Endometrial microvascular endothelial cells (primary cell): Measurements from ENCODE around the gene DPAGT1. TPM values are rescaled to one million over a fixed set of nuclear protein-coding genes. Genes with fewer than 3 reads are reported as not detected.
"Not testable (repeated sequence)": the region's sequence is repeated elsewhere in the genome, so short reads cannot be mapped to it uniquely, and the experiment has no call there.

Experiments
- in situ Hi-C: cut with HindIII; loops from 2 replicates; pipeline ENCODE4 v1.10.0; 2017; ENCODE audit warnings: low sequenced_read_pairs, low pct_unique_long_range_greater_than_20kb; ENCODE audit errors: inconsistent ontology term
- total RNA-seq: library from RNA; depleted of rRNA; stranded (reverse); fragments of >200 nt; gene quantifications from one replicate; pipeline ENCODE4 v1.2.3, GENCODE V29; 2015; ENCODE audit errors: inconsistent ontology term

DPAGT1 gene
- total RNA-seq, 1 donor from 2014 or later, result 35.8 TPM

DNA sequence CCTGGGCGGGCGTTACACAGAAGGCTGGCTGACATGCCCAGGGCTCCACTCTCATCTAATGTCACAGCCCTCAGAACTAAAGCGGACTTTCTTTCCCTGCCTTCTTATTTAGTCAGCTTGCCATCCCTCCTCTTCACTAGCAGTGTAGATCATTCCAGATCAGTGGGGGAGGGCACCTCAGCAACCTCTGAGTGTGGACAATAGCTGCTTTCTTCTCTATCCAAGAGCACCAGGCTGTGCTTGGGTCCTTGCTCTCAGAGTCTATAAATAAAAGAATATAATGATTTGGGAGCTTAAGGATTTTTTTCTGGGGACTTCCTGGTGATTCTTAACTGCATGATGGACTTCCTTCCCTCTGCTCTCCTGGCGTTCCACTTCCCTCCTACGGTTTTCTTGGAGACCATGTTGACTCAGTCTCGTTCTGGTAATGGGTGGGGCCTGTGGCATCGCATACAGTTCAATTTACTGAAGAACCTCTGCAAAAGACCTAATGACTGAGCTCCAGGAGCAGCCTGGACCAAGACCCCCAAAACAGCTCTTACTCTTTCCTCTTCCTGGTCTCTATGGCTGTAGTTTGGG, 19.9 kb downstream of the DPAGT1 start:
- in situ Hi-C loops, result no loop called here

DNA sequence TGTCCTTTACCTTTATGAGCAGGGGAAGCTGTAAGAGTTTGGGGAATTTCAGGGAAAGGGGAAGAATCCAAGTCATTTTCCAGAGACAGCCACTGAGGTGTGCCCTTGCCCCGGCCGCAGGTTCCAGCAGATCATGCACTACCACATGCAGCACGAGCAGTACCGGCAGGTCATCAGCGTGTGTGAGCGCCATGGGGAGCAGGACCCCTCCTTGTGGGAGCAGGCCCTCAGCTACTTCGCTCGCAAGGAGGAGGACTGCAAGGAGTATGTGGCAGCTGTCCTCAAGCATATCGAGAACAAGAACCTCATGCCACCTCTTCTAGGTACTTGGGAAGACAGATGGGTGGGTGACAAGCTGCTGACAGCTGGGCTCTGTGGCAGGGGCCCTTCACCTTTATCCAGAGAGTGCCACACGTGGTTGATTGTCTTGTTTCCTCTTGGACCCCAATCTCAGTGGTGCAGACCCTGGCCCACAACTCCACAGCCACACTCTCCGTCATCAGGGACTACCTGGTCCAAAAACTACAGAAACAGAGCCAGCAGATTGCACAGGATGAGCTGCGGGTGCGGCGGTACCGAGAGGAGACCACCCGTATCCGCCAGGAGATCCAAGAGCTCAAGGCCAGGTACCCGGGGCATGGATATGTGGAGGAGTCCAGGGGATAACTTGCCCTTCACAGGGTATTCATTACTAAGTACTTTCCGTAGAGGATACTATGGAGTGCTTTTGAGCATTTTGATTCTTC, 22.8 kb downstream of the DPAGT1 start:
- in situ Hi-C loops, result no loop called here

DNA sequence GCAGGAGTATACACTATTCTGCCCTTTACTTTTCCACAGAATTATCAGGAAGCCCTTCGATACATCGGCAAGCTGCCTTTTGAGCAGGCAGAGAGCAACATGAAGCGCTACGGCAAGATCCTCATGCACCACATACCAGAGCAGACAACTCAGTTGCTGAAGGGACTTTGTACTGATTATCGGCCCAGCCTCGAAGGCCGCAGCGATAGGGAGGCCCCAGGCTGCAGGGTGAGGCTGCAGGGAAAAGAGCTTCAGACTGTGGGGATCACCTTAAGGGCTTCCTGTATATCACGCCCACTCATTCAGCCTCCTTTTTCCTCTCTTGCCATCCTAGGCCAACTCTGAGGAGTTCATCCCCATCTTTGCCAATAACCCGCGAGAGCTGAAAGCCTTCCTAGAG, 23.8 kb downstream of the DPAGT1 start:
- in situ Hi-C loops, result no loop called here

DNA sequence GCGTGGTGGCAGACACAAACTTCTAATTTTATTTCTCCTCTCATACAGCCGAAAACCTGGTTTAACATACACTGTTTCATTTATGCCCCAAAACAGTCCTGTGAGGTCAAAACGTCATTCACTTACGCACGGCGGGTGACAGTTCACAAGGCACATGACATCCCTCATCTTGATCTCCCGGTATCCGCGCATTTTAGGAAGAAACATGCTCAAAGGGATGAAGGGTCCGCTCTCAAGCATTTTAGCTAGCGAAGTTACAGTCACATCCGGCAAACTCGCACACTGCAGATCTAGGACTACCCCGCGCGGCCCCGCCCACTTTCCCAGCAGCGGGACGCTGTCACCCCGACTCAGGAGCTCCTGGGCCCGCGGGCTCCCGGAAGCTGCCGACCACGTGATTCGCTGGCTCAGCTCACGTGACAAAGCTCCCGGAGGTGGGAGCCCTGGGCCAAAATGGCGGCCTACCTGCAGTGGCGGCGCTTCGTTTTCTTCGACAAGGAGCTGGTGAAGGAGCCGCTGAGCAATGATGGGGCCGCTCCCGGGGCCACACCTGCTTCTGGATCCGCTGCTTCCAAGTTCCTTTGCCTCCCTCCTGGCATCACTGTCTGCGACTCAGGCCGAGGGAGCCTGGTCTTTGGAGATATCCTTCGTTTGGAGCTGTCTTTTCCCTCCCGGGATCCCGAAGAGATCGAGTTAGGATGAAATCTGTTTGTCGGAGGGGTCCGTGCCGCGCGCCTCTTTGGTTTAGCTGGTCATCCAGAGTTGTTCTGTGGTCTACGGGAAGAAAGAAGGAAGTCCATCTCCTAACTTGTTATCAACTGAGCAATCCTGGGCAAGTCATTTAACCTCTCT, 34.1 kb downstream of the DPAGT1 start, which contains the start of gene VPS11:
Gene VPS11 (plus strand): TSS at position 448 of the 852 bp plus-strand sequence. CDS start 6 bp downstream, at position 454.
- in situ Hi-C loops, result no loop called here

DNA sequence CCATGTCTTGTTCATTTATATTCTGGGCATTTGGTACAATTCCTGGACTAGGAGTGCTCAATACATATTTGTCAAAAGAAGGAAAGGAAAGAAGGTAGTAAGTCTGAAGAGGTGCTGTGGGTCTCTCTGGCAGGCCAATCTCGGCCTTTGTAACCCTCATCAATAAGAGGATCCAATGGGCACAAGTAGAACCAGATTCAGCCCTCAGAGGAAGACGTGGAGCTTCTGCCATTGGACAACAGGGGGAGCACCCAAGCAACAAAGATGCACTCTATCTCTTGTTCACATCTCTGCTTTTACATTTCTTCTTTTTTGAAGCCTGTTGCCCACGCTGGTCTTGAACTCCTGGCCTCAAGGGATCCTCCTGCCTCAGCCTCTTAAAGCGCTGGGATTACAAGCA, 36.3 kb downstream of the DPAGT1 start:
- in situ Hi-C loops, result no loop called here

DNA sequence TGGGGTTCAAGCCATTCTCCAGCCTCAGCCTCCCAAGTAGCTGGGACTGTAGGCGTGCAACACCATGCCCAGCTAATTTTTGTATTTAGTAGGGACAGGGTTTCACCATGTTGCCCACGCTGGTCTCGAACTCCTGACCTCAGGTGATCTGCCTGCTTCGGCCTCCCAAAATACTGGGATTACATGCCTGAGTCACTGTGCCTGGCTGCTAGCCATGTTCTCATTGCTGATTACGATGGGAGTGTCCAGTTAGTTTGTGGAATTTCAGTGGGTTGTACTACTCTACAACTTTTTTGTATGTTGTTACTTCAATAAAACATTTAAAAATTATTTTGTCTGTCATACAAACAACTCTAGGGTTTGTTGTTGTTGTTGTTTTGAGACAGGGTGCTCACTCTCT, 38.9 kb downstream of the DPAGT1 start:
- in situ Hi-C loops, result no loop called here

DNA sequence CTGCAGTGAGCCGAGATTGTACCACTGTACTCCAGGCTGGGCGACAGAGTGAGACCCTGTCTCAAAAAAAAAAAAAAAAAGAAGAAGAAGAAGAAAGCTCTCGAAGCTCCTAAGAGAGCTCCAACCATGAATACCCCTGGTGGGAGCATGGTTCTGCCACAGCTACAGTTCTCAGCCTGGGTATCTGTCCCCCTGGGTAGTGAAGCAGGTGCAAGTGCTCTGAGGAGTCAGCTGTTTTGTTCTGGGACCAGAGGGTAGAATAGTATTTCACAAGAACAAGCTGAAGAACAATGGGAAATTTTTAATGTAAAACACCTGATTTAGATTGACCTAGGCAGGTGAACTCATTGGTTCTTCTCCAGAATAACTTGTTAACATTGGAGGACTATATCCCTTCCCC, 40.4 kb downstream of the DPAGT1 start:
- in situ Hi-C loops, result no loop called here

DNA sequence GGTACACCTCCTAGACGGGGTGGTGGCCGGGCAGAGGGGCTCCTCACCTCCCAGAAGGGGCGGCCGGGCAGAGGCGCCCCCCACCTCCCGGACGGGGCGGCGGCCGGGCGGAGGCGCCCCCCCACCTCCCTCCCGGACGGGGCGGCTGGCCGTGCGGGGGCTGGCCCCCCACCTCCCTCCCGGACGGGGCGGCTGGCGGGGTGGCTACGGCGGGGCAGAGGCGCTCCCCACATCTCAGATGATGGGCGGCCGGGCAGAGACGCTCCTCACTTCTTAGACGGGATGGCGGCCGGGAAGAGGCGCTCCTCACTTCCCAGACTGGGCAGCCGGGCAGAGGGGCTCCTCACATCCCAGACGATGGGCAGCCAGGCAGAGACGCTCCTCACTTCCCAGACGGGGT, 42.5 kb downstream of the DPAGT1 start:
- in situ Hi-C loops, result not testable (repeated sequence)

DNA sequence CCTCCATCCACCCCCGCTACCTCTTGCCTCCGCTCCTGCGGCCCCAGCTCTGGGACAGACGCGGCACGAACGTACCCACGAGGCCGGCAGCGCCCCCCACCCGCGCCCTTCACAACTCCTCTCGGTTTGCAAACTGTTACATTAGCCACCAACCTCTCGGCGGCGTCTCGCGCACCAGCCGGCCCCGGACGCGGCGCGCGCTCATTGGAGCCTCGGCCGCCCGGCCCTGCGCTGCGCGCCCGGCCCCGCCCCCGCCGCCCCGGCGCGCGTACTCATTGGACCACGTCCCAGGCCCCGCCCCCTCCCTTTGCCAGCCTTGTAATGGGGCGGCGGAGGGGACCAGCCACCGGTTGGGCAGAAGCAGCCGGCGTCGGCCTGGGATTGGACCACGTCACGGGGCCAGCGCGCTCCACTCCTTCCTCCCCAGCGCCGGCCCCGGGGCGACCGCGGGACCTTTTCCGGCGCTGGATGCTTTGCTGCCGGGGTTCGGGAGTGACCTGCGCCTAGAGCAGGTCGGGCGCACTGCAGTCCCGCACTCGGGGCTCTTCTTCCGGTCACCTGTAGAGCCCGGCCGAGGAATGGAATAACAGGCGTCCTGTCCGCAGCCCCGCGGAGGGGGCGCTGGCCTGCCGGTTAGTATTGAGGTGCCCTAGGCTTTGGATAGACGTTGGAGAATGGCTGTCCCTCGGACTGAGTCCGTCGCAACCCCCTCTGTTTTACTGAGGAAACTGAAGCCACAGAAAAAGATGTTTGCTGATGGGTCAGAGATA, 44.5 kb downstream of the DPAGT1 start, which contains the start of gene HYOU1:
Gene HYOU1 (minus strand): TSS at position 206 of the 770 bp plus-strand sequence. CDS start 1,045 bp downstream, outside the sequence.
- in situ Hi-C loops, result no loop called here

DNA sequence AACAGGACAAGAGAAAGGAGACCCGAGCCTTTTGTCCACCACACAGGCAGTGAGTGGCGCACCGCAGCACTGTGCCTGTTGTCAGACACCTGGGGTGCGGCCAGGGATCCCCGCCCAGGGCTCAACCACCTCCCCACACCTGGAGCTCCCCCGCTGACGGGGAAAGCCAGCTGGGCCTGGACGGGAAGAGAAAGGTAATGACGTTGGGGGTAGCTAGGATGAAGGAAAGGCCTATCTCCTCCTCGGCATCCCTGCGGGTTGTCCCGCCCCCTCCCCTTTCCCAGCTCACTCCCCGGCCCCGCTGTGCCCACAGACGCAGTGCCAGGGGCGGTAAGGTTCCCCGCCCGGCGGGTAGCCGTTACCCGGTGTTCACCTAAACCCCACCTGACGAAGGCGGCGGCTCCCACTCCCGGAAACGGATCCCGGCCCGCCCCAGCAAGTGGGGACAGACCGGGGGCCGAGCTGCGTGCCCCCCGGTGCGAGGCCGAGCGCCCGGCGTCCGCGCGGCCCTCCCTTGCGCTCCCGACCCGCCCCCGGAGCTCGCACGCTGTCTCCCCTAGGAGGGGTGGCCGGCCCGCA, 45.1 kb downstream of the DPAGT1 start:
- in situ Hi-C loops, result no loop called here

DNA sequence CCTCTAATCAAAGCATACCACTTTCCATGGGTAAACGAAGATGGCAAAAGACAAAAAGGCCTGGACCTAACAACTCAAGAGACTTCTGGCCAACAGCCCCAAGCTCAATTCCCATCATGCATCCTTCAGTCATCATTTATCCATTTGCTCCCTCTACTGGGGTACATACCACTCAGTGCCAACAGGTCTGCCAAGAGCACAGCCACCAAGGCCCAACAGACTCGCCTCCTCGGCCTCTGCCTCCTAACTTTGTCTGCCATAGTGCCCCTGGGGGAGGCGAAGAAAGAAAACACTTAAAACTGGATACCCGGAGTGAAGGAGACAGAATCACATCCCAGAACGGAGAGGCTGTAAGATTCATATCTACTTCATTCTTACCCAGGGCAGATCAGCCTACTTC, 45.8 kb downstream of the DPAGT1 start:
- in situ Hi-C loops, result no loop called here

DNA sequence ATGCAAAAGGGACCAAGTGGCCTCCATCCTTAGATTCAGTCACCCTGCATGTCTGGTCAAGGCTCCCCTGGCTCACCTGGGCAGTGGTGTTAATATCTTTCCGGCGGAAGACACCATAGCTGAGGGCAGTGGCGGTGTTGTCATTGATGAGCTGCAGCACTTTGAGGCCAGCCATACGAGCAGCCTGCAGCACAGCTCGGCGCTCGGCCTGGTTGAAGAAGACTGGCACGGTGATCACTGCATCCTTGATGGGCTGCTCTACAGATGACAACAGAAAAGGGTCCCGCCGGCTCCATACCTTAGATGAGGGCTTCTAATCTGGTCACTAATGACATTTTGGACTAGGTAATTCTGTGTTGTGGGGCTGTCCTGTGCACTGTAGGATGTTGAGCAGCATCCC, 47.2 kb downstream of the DPAGT1 start:
- in situ Hi-C loops, result no loop called here

DNA sequence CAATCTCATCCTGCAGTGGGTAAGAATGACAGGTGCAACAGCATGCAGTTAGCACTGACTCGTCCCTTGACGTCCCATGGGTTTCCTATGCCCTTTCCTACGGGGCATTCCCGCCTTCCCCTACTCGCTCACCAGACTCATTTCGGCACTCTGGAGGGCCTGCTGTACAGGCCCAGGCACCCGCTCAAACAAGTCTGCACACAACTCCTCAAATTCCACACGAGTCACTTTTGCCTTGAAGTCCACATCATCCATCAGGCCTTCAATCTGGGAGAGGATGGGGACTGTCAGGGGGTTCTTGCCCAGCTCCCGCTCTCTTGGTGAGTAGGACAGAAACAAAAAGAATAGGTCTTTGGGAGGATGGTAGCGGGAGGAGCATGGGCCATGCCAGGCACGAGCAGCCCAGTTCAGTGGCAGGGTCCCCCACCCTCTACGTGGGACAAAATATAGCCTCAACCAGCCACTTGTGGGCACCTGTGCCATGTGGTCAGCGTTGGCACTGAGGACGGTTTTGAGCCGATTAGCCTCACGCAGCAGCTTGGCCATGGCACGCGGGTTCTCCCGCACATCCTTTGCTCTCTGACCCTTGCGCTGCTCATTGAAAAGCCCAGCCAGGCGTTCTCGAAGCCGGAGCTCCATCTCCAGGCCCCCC, 49.4 kb downstream of the DPAGT1 start:
- in situ Hi-C loops, result no loop called here

DNA sequence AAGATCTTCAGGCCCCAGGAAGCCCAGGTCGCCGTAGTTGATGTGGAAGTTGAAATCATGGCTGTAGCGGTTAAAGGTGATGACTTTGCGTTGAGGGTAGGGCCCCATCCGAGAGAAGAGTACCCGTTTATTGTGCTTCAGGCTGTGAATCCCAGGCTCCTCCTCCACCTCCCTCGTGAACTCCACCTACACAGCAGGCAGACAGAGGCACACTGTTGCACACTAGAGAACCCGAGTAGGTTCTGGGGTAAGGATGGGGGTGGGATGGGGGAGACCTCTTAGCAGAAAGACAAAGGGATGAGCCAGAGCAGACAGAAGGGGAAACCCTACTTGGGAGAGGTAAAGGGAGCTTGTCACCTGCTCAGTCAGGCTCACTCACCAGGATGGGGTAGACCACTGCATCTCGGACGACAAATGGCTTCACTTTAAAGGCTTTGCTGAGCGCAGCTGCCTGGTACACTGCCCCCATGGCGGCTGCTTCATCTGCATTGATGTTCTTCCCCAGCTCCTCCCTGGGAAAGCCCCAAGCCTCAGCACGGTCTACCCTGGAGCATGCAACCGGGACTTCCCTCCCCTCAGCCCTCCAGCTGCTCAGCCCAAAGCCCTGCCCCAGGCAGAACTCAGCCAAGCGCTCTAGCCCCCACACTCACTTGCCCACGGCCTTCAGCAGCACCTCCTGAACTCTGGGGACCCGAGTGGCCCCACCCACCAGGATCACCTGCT, 50.1 kb downstream of the DPAGT1 start:
- in situ Hi-C loops, result no loop called here

DNA sequence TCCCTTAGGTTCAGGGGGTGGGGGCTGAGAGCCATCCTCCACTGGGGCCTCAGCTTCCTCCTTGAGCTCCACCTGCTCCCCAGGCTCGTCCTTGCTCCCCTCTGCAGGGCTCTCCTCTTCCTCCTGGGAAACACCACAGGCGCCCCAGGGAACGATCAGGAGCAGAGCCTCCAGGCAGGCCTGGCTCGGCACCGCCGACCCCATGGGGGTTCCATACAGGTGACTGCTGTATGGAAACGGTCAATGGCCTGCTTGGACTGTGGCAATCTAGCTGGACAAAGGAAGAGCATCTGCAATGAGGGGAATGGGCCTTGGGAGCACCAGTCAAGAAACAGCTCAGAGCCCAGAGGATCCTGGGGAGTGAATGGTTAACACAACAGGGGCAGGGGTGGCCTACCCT, 52.6 kb downstream of the DPAGT1 start:
- in situ Hi-C loops, result no loop called here

DNA sequence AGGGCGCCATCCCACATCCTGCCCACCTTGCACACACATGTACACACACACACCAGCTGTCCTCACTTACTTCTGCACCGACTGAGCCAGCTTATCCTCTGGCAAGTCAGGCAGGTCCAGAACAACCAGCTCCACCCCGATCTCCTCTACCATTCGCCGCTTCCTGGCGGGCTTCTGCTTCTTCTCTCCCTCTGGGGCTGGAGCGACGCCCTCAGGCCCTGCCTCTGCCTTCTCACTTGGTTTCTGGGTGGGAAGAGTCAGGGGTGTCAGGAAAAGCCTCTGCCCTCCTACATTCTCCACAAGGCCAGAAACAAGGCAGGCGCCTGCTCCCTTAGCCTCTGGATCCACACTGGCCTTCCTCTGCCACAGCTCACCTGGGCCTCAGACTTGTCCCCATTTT, 53.0 kb downstream of the DPAGT1 start:
- in situ Hi-C loops, result no loop called here

DNA sequence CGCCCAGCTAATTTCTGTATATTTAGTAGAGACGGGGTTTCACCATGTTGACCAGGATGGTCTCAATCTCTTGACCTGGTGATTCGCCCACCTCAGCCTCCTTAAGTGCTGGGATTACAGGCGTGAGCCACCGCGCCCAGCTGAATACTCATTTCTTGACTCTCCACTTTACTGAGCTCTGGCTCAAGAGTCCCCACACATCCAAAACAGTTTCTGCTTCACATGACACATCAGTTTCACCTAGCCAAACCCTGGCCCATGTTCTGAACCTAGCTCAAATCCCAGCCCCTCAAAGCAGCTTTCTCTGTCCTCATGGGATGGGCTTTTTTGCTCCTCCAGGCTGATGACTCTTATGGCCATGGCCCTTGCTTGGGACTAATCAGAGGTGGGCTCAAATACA, 54.4 kb downstream of the DPAGT1 start:
- in situ Hi-C loops, result no loop called here
